Tibial nerve (tissue), 3 donors: ENCODE measurements around the gene GCNT4.

Source experiments
- POLR2A ChIP-seq, 2 donors: fragments of 450-650 bp; IDR thresholded peaks; one replicate each; pipeline ENCODE4 v1.6.1; 2017; ENCODE audit warnings: antibody characterized with exemption in 2 of 2, mild to moderate bottlenecking in 2 of 2, moderate library complexity in 2 of 2
- TF ChIP-seq, protein P1 (sequence below), 5 experiments: fragments of 200-600 bp in 3 of 5; fragments of 450-650 bp in 2 of 5; sonication (generic) in 3 of 5; IDR thresholded peaks; one replicate each; pipeline ENCODE4 v1.5.1; 2016 to 2019; ENCODE audit warnings: antibody characterized with exemption in 5 of 5, mild to moderate bottlenecking in 3 of 5, moderate library complexity in 2 of 5

DNA sequence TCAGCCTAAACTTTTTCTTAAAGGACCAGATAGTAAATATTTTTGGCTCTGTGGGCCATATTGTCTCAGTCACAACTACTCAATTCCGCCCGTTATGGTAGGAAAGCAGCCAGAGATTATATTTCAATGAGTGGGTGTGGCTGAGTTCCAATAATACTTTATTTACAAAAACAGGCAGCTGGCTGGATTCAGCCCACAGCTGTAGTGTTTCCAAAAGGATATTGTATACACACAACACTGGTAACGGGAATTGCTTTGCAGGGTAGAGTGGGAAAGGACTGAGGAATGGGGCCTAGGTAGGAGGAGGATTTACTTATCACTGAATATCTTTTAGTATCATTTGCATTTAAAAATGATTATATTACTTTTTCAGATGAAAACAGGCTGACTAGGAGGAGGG, 21.0 kb downstream of the GCNT4 start:
- TF ChIP-seq, protein P1, sequence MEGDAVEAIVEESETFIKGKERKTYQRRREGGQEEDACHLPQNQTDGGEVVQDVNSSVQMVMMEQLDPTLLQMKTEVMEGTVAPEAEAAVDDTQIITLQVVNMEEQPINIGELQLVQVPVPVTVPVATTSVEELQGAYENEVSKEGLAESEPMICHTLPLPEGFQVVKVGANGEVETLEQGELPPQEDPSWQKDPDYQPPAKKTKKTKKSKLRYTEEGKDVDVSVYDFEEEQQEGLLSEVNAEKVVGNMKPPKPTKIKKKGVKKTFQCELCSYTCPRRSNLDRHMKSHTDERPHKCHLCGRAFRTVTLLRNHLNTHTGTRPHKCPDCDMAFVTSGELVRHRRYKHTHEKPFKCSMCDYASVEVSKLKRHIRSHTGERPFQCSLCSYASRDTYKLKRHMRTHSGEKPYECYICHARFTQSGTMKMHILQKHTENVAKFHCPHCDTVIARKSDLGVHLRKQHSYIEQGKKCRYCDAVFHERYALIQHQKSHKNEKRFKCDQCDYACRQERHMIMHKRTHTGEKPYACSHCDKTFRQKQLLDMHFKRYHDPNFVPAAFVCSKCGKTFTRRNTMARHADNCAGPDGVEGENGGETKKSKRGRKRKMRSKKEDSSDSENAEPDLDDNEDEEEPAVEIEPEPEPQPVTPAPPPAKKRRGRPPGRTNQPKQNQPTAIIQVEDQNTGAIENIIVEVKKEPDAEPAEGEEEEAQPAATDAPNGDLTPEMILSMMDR (IDR thresholded peaks at IDR 0.05): no peak
- TF ChIP-seq POLR2A (IDR thresholded peaks at IDR 0.05): no peak
